Loucy (cell line): ENCODE results near the gene IGSF21.

ENCODE experiments used
- H2AFZ ChIP-seq: fragments of 200-600 bp; sonication (generic); 2 replicates; pipeline ENCODE4 v1.6.0; 2016; ENCODE audit warnings: antibody characterized with exemption, mild to moderate bottlenecking, low read length, moderate library complexity
- H3F3A ChIP-seq: fragments of 200-600 bp; 2 replicates; pipeline ENCODE4 v1.6.0; 2016; ENCODE audit warnings: antibody characterized with exemption, low read depth, mild to moderate bottlenecking
- H3K27me3 ChIP-seq: fragments of 200-600 bp; sonication (generic); 2 replicates; pipeline ENCODE4 v1.6.1; 2014; ENCODE audit warnings: low read length, mild to moderate bottlenecking; ENCODE audit not compliant: insufficient read depth, poor library complexity, severe bottlenecking
- H3K36me3 ChIP-seq: fragments of 200-600 bp; sonication (generic); 2 replicates; pipeline ENCODE4 v1.6.1; 2016; ENCODE audit warnings: low read length; ENCODE audit not compliant: insufficient read depth
- H3K4me1 ChIP-seq: fragments of 200-600 bp; sonication (generic); 2 replicates; pipeline ENCODE4 v1.5.1; 2014; ENCODE audit warnings: low read length, mild to moderate bottlenecking; ENCODE audit not compliant: insufficient read depth, poor library complexity, severe bottlenecking
- H3K4me2 ChIP-seq: fragments of 200-600 bp; sonication (generic); 2 replicates; pipeline ENCODE4 v1.6.0; 2014; ENCODE audit warnings: antibody characterized with exemption, low read length, low read depth, mild to moderate bottlenecking; ENCODE audit not compliant: poor library complexity, severe bottlenecking
- H3K4me3 ChIP-seq: fragments of 200-600 bp; sonication (generic); 2 replicates; pipeline ENCODE4 v1.5.1; 2014; ENCODE audit warnings: low read length, mild to moderate bottlenecking, mixed read lengths; ENCODE audit not compliant: poor library complexity, severe bottlenecking
- H3K79me2 ChIP-seq: fragments of 200-600 bp; sonication (generic); 2 replicates; pipeline ENCODE4 v1.6.1; 2014; ENCODE audit warnings: low read length; ENCODE audit not compliant: insufficient read depth
- H3K9ac ChIP-seq: fragments of 200-600 bp; sonication (generic); 2 replicates; pipeline ENCODE4 v1.6.0; 2014; ENCODE audit warnings: mild to moderate bottlenecking, low read depth, low read length, moderate library complexity; ENCODE audit not compliant: poor library complexity, severe bottlenecking
- H3K9me2 ChIP-seq: fragments of 200-600 bp; sonication (generic); replicated peaks from 2 replicates; pipeline ENCODE4 v1.6.1; 2016; ENCODE audit warnings: low read depth, low read length, mixed read lengths
- H3K9me3 ChIP-seq: fragments of 200-600 bp; sonication (generic); 2 replicates; pipeline ENCODE4 v1.6.1; 2014; ENCODE audit warnings: mild to moderate bottlenecking, antibody characterized with exemption, low read length, low read depth; ENCODE audit not compliant: insufficient read depth
- H4K20me1 ChIP-seq: fragments of 200-600 bp; sonication (generic); 2 replicates; pipeline ENCODE4 v1.6.0; 2014; ENCODE audit warnings: antibody characterized with exemption, low read length, mild to moderate bottlenecking; ENCODE audit not compliant: insufficient read depth, poor library complexity, severe bottlenecking
- EZH2phosphoT487 ChIP-seq: fragments of 200-600 bp; IDR thresholded peaks from 2 replicates; pipeline ENCODE4 v1.6.1; 2018; ENCODE audit warnings: antibody characterized with exemption, mild to moderate bottlenecking, moderate library complexity, borderline replicate concordance
- TF ChIP-seq, protein P1 (sequence below): fragments of 200-600 bp; sonication (generic); conservative IDR thresholded peaks from 2 replicates; pipeline ENCODE4 v1.5.1; 2014; ENCODE audit warnings: mild to moderate bottlenecking, antibody characterized with exemption, low read length

IGSF21 gene

GRCh38 chr1:18190598-18190997 lies 83.0 kb downstream of the IGSF21 start:
- no peak overlapping the region for H3K9ac ChIP-seq
- H2AFZ ChIP-seq: no peak overlapping the region
- H3K79me2 ChIP-seq: no peaks in the 10 kb centered on the region
- no peaks in the 10 kb centered on the region for H3F3A ChIP-seq
- no peak overlapping the region for H3K4me3 ChIP-seq
- no peaks in the 10 kb centered on the region for H4K20me1 ChIP-seq
- H3K4me1 ChIP-seq: no peaks in the 10 kb centered on the region
- no peaks in the 10 kb centered on the region for H3K9me2 ChIP-seq
- H3K9me3 ChIP-seq: no peaks in the 10 kb centered on the region; the same call in 1 of the 2 replicates
- H3K4me2 ChIP-seq: no peak overlapping the region
- no peaks in the 10 kb centered on the region for H3K27me3 ChIP-seq
- no peaks in the 10 kb centered on the region for H3K36me3 ChIP-seq
- no peak for TF ChIP-seq EZH2phosphoT487
- TF ChIP-seq, protein P1, sequence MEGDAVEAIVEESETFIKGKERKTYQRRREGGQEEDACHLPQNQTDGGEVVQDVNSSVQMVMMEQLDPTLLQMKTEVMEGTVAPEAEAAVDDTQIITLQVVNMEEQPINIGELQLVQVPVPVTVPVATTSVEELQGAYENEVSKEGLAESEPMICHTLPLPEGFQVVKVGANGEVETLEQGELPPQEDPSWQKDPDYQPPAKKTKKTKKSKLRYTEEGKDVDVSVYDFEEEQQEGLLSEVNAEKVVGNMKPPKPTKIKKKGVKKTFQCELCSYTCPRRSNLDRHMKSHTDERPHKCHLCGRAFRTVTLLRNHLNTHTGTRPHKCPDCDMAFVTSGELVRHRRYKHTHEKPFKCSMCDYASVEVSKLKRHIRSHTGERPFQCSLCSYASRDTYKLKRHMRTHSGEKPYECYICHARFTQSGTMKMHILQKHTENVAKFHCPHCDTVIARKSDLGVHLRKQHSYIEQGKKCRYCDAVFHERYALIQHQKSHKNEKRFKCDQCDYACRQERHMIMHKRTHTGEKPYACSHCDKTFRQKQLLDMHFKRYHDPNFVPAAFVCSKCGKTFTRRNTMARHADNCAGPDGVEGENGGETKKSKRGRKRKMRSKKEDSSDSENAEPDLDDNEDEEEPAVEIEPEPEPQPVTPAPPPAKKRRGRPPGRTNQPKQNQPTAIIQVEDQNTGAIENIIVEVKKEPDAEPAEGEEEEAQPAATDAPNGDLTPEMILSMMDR: no peak

GRCh38 chr1:18191037-18191436 lies 83.4 kb downstream of the IGSF21 start:
- no peak overlapping the region for H2AFZ ChIP-seq
- H3K4me2 ChIP-seq: no peak overlapping the region
- H4K20me1 ChIP-seq: no peaks in the 10 kb centered on the region
- no peaks in the 10 kb centered on the region for H3K79me2 ChIP-seq
- no peaks in the 10 kb centered on the region for H3K9me2 ChIP-seq
- no peak overlapping the region for H3K9ac ChIP-seq
- no peaks in the 10 kb centered on the region; the same call in 1 of the 2 replicates for H3K9me3 ChIP-seq
- TF ChIP-seq EZH2phosphoT487: no peak
- TF ChIP-seq, protein P1: no peak
- H3F3A ChIP-seq: no peaks in the 10 kb centered on the region
- no peak overlapping the region for H3K4me3 ChIP-seq
- no peaks in the 10 kb centered on the region for H3K36me3 ChIP-seq
- no peaks in the 10 kb centered on the region for H3K27me3 ChIP-seq
- no peaks in the 10 kb centered on the region for H3K4me1 ChIP-seq

- TF ChIP-seq EZH2phosphoT487: no peak
- TF ChIP-seq, protein P1: no peak
- Histone ChIP-seq H3K36me3 (no peaks in the 10 kb centered on the region), H3F3A (no peaks in the 10 kb centered on the region), H3K27me3 (no peaks in the 10 kb centered on the region), H3K4me2 (no peak overlapping the region), H4K20me1 (no peaks in the 10 kb centered on the region), H3K9me2 (no peaks in the 10 kb centered on the region), H3K9me3 (no peaks in the 10 kb centered on the region; the same call in 1 of the 2 replicates), H3K9ac (no peak overlapping the region), H3K4me1 (no peaks in the 10 kb centered on the region), H3K79me2 (no peaks in the 10 kb centered on the region), H2AFZ (no peak overlapping the region), H3K4me3 (no peak overlapping the region)
Measured at GRCh38 chr1:18191481-18192155, 84.0 kb downstream of the IGSF21 start.
